Transverse colon (tissue), 4 donors: ENCODE results near the gene NUS1. TPM values are rescaled to one million over a fixed set of nuclear protein-coding genes. Genes with fewer than 3 reads are reported as not detected.
"Not testable (repeated sequence)": the region's sequence is repeated elsewhere in the genome, so short reads cannot be mapped to it uniquely, and the experiment has no call there.

Experiments
- DNase-seq: peaks from one replicate; pipeline ENCODE4 v3.0.0-alpha.2; 2019
- H3K27ac ChIP-seq, 4 donors: fragments of 200-600 bp; sonication (generic); 2 replicates each; pipeline ENCODE4 v1.5.1; 2016 to 2018; ENCODE audit warnings: inconsistent platforms in 4 of 4
- H3K27me3 ChIP-seq: fragments of 200-600 bp; sonication (generic); 2 replicates; pipeline ENCODE4 v1.5.1; 2017; ENCODE audit warnings: inconsistent platforms
- H3K36me3 ChIP-seq, 4 donors: fragments of 200-600 bp; sonication (generic); 2 replicates each; pipeline ENCODE4 v1.5.1; 2017 to 2019; ENCODE audit warnings: inconsistent platforms in 4 of 4
- H3K4me1 ChIP-seq, 4 donors: fragments of 200-600 bp; sonication (generic); 2 replicates each; pipeline ENCODE4 v1.5.1; 2017 to 2020; ENCODE audit warnings: inconsistent platforms in 4 of 4
- H3K4me3 ChIP-seq, 4 donors: fragments of 200-600 bp; sonication (generic); 1 replicate in 1 of 4; 2 replicates in 3 of 4; pipeline versions ENCODE4 v1.5.1 to v1.6.1; 2017 to 2019; ENCODE audit warnings: inconsistent platforms in 4 of 4
- H3K9me3 ChIP-seq, 2 donors: fragments of 200-600 bp; sonication (generic); 2 replicates each; pipeline ENCODE4 v1.5.1; 2017 to 2019; ENCODE audit warnings: inconsistent platforms in 2 of 2
- CTCF ChIP-seq, 5 experiments: fragments of 200-600 bp in 3 of 5; fragments of 450-650 bp in 2 of 5; sonication (generic) in 3 of 5; IDR thresholded peaks; 1 replicate in 2 of 5; 2 replicates in 3 of 5; pipeline ENCODE4 v1.5.1; 2016 to 2017; ENCODE audit warnings: antibody characterized with exemption in 5 of 5, inconsistent platforms in 3 of 5, mild to moderate bottlenecking in 2 of 5, moderate library complexity in 1 of 5
- EP300 ChIP-seq: sonication (generic); formaldehyde crosslinking; IDR thresholded peaks from one replicate; pipeline ENCODE4 v1.6.1; 2017; ENCODE audit warnings: antibody characterized with exemption, low read depth
- POLR2A ChIP-seq: fragments of 450-650 bp; IDR thresholded peaks from one replicate; pipeline ENCODE4 v1.6.1; 2016; ENCODE audit warnings: antibody characterized with exemption, mild to moderate bottlenecking, moderate library complexity
- POLR2AphosphoS5 ChIP-seq, 3 donors: sonication (generic); formaldehyde crosslinking; IDR thresholded peaks; one replicate each; pipeline ENCODE4 v1.6.1; 2016; ENCODE audit warnings: antibody characterized with exemption in 3 of 3
- WGBS, 2 donors: methylation state at CpG; one replicate each; pipeline ENCODE4 v1.1.5; 2018; ENCODE audit warnings: low coverage in 1 of 2; 5-methylcytosine and 5-hydroxymethylcytosine counted together
- in situ Hi-C, 4 donors: fragments of 200-750 bp; cut with MboI; loops; one replicate each; pipeline versions ENCODE4 v1.15.0 to v1.15.1; 2017; ENCODE audit warnings: low sequenced_read_pairs in 3 of 4, low pct_ligation_motif_present in 1 of 4, low pct_unique_long_range_greater_than_20kb in 1 of 4
- intact Hi-C: fragments of 100-400 bp; cut with DNase I; formaldehyde crosslinking; loops from one replicate; pipeline ENCODE4 v1.15.1; 2023; ENCODE audit warnings: low total_unique reads
- total RNA-seq, 4 donors: library from RNA; depleted of rRNA; stranded (reverse); fragments of >200 nt; gene quantifications; one replicate each; pipeline ENCODE4 v1.1.0, GENCODE V29; 2016

NUS1 gene
- total RNA-seq, 4 donors from 2014 or later = 4.9 to 26.8 (median 11.8) TPM

DNA sequence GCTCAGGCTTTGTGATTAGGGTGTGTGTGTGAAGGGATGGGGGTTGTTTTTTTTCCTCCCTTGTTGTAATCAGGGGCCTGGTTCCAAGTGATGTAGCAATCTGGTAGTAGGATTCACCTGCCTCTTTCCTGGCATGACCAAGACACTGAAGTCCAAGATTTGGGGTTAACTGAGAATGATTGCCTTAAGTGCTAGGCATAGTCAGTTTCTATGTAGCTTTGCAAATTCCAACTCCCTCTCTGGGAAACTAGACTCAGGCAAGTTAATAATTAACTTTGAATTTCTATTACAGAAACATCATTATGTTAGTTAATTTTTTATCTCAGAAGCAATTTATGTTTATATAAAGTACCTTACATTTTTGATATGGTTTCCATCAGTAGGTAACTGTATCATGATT, 43.6 kb downstream of the NUS1 start:
- in situ Hi-C loops (no loop called here), intact Hi-C loops (no loop called here)
- H3K4me3 ChIP-seq = no peak overlapping the region
- no peak overlapping the region for H3K27ac ChIP-seq
- H3K27me3 ChIP-seq = no peaks in the 10 kb centered on the region
- H3K9me3 ChIP-seq = peaks cover 0 to 4% of the 10 kb centered on the region in 2 donors
- H3K36me3 ChIP-seq = no peaks in the 10 kb centered on the region
- TF ChIP-seq CTCF (IDR thresholded peaks at IDR 0.05) (no peak), POLR2A (no peak), EP300 (no peak), POLR2AphosphoS5 (IDR thresholded peaks at IDR 0.05) (no peak)
- H3K4me1 ChIP-seq = peaks cover 0 to 3% (median 0%) of the 10 kb centered on the region in 4 donors
- DNase-seq = no peak

GRCh38 chr6:117721520-117721919, 46.3 kb downstream of the NUS1 start:
- DNase-seq, H3K9me3 ChIP-seq, H3K27me3 ChIP-seq, H3K36me3 ChIP-seq, in situ Hi-C loops, H3K4me3 ChIP-seq, H3K27ac ChIP-seq, H3K4me1 ChIP-seq, intact Hi-C loops: not testable (repeated sequence)
- 95 to 97% methylated on average over 7 to 12 of the region's 12 CpGs for WGBS, 2 donors

GRCh38 chr6:117728626-117729025, 53.4 kb downstream of the NUS1 start:
- WGBS, 2 donors = 75 to 97% methylated on average over 1 of the region's 1 CpG
- in situ Hi-C loops = no loop called here

DNA sequence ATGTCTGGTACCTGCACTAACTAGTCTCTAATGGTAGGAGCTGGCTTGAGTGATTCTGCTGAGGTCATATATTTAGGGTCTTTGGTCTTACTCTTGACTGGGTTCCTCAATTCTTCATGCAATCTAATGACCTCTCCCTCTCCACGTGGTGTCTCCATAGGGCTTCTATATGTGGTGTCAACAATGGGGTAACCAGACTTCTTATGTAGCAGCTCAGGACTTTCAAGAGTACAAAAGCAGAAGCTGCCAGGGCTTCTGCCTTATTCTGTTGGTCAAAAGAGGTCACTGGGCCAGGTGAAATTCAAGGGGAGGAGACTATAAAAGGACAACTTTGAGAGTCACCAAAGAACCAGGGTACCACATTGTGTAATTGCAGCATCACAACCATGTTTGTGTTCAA, 54.3 kb downstream of the NUS1 start:
- DNase-seq = no peak
- in situ Hi-C loops = no loop called here
- no peak overlapping the region for H3K27ac ChIP-seq
- TF ChIP-seq EP300 = no peak
- intact Hi-C loops = no loop called here
- H3K27me3 ChIP-seq = no peaks in the 10 kb centered on the region
- H3K36me3 ChIP-seq = no peaks in the 10 kb centered on the region
- no peaks in the 10 kb centered on the region for H3K4me1 ChIP-seq
- no peak overlapping the region for H3K4me3 ChIP-seq
- no peaks in the 10 kb centered on the region for H3K9me3 ChIP-seq
- 53 to 60% methylated on average over 1 of the region's 1 CpG for WGBS, 2 donors

More at GRCh38 chr6:117728626-117729025, 53.4 kb downstream of the NUS1 start:
- no peak overlapping the region for H3K27ac ChIP-seq
- no peaks in the 10 kb centered on the region for H3K9me3 ChIP-seq
- no peaks in the 10 kb centered on the region for H3K36me3 ChIP-seq
- DNase-seq = no peak
- intact Hi-C loops = no loop called here
- no peak overlapping the region for H3K4me3 ChIP-seq
- TF ChIP-seq POLR2A (no peak), POLR2AphosphoS5 (IDR thresholded peaks at IDR 0.05) (no peak), EP300 (no peak), CTCF (IDR thresholded peaks at IDR 0.05) (no peak)
- no peaks in the 10 kb centered on the region for H3K4me1 ChIP-seq
- no peaks in the 10 kb centered on the region for H3K27me3 ChIP-seq

DNA sequence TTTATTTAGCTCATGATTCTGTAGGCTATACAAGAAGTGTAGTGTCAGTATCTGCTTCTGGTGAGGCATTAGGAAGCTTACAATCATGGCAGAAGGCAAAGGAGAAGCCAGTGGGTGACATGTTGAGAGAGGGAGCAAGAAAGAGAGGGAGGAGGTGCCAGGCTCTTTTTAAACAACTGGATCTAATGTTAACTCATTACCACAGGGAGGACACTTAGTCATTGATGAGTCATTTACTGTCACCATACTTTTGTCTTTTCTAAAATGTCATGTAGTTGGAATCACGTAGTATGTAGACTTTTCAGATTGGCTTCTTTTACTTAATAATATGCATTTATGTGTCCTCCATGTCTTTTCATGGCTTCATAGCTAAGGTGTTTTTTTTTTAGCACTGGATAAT, 58.1 kb downstream of the NUS1 start:
- WGBS, 2 donors = 88 to 100% methylated on average over 1 of the region's 1 CpG
- Histone ChIP-seq H3K27me3 (no peaks in the 10 kb centered on the region), H3K4me1 (no peaks in the 10 kb centered on the region), H3K36me3 (no peaks in the 10 kb centered on the region), H3K4me3 (no peak overlapping the region), H3K9me3 (no peaks in the 10 kb centered on the region), H3K27ac (no peak overlapping the region)
- no peak for DNase-seq
- intact Hi-C loops (no loop called here), in situ Hi-C loops (no loop called here)
- TF ChIP-seq POLR2AphosphoS5 (IDR thresholded peaks at IDR 0.05) = no peak
- TF ChIP-seq CTCF (IDR thresholded peaks at IDR 0.05) = no peak
- TF ChIP-seq POLR2A = no peak
- TF ChIP-seq EP300 = no peak
